Cardiac septum (tissue), 1 donor: ENCODE data around the gene AMPD2. TPM values are rescaled to one million over a fixed set of nuclear protein-coding genes. Genes with fewer than 3 reads are reported as not detected.
"Not testable (repeated sequence)": the region's sequence is repeated elsewhere in the genome, so short reads cannot be mapped to it uniquely, and the experiment has no call there.

Source experiments
- DNase-seq: peaks from one replicate; pipeline ENCODE4 v3.0.0-alpha.2; 2020; ENCODE audit warnings: low spot score
- intact Hi-C: fragments of 100-400 bp; cut with DNase I; formaldehyde crosslinking; loops from one replicate; pipeline ENCODE4 v1.14.0; 2022
- total RNA-seq: library from RNA; stranded (reverse); fragmentation: NEBNext Ultra II Directional; extraction: Animal tissue kit (Norgen Biotek cat#: 25700); gene quantifications from one replicate; pipeline ENCODE4 v1.2.1, GENCODE V29; 2021
- donor health status: DM: no; HTN: no; CAD: no.

AMPD2 gene
- total RNA-seq, 1 donor from 2014 or later, result 16.7 TPM

DNA sequence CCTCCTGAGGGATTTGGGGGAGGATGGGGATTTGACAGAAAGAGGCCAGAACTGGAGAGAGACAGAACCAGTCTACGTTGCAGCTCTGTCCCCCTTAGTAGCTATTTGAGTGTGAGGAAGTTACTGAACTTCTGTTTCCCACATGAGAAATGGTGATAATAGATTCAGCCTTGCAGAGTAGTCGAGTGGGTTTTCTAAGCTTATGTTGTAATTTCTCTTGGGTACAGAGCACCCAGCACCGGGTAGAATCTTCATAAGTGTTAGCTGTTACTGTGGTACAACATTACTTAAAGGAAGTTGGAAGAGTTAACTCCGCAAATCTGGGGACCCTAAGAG, 41.0 kb downstream of the AMPD2 start:
- intact Hi-C loops, DNase-seq: not testable (repeated sequence)

DNA sequence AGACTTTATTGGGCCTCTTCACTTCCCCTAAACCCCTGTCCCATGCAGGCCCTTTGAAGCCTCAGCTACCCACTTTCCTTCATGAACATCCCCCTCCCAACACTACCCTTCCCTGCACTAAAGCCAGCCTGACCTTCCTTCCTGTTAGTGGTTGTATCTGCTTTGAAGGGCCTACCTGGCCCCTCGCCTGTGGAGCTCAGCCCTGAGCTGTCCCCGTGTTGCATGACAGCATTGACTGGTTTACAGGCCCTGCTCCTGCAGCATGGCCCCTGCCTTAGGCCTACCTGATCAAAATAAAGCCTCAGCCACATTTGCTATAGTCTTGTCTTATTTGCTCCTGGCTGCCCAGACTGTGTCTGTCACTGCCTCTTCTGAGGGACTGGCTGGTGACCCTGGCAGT, 41.8 kb downstream of the AMPD2 start:
- intact Hi-C loops, result no loop called here
- no peak for DNase-seq

DNA sequence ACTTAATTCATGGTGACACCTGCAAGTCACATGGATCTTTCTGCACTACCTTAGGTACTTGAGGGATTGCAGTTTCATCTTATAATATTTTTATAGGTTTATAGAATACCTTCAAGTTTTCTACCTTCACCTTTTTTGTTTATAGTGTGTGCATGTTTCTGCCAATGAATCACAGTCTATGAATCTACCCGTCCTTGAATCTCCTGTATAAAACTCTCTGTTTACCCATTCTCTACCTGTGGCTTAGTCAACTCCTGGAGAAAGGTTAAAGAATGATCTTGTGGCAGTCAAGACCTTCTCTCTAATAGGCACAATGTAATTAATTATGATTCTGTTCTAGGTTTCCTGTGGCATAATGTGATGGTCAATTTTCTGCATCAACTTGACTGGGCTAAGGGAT, 45.0 kb downstream of the AMPD2 start:
- DNase-seq, result no peak
- intact Hi-C loops, result no loop called here

DNA sequence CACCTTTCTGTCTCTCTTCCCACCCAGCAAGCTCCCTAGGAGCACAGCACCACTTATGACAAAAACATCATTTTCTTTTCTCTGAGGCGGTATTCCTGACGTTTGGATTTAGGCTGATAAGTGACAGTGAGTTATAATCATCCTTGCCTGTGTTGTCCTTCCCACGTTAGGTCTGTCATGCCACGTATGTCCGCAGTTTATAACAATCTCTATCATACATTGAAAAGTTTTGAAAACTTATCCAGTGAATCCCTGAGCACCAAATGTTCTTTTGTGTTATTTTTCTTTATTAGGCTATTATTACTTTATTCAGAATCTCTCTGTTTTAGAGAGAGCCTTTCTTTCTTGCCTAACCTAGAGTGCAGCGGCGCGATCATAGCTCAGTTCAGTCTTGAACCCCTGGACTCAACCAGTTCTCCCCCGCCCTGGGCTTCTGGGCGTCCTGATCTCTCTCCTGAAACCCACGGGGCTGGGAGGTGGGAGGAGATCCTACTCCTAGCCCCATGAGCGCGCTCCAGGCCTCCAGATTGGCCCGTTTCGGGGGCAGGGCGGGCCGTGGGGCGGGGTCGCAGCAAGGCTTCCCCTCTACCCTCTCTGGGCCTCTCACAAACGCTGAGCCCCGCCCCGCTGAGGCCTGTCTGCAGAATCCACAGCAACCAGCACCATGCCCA, 48.0 kb downstream of the AMPD2 start, which contains the start of gene GSTM2:
Gene GSTM2 (plus strand): TSS at position 606 of the 671 bp plus-strand sequence. CDS start 59 bp downstream, at position 665.
- peak; percentile 96 for DNase-seq
- intact Hi-C loops, result no loop called here

DNA sequence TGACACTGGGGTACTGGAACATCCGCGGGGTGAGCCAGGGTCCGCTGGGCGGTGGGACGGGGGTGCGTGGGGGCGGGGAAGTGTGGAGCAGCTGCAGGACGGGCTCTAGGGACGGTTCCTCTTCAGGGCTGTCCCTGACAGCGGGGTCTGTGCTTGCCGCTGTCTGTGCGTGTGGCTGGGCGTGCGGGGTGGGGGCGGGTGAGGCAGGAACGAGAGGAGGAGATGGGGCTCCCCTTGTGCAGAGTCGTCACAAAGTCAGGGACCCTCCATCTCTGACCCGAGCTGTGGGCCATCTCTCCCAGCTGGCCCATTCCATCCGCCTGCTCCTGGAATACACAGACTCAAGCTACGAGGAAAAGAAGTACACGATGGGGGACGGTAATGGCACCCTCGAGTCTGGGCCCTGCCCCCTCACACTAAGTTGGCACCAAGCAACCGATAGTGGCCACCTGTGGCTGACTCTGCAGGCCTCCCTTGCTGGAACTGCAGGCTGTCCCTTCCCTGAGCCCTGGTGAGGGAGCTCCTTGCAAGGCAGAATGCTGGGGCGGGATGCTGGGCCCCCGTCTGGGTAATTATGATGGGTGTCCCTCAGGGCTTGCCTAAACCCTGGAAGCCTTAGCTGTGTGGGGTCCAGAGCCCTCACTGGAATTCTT, 48.6 kb downstream of the AMPD2 start:
- no peak for DNase-seq
- intact Hi-C loops, result no loop called here

DNA sequence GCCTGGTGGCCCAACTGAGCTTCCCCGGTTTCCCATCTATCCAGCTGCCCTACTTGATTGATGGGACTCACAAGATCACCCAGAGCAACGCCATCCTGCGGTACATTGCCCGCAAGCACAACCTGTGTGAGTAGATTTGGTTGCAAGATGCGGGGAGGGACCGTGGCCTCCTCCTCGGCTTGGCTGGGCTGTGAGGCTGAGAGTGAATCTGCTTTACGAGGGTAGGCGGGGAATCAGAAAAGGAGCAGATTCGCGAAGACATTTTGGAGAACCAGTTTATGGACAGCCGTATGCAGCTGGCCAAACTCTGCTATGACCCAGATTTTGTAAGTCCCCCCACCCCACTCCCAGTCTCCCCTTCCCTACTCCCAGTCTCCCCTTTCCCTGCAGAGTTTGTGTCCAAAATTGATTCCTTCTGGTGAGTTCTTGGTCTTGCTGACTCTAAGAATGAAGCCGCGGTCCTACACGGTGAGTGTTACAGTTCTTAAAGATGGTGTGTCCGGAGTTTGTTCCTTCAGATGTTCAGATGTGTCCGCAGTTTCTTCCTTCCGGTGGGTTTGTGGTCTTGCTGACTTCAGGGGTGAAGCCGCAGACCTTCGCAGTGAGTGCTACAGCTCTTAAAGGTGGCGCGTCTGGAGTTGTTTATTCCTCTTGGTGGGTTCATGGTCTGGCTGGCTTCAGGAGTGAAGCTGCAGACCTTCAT, 49.8 kb downstream of the AMPD2 start:
- no peak for DNase-seq
- intact Hi-C loops, result no loop called here

DNA sequence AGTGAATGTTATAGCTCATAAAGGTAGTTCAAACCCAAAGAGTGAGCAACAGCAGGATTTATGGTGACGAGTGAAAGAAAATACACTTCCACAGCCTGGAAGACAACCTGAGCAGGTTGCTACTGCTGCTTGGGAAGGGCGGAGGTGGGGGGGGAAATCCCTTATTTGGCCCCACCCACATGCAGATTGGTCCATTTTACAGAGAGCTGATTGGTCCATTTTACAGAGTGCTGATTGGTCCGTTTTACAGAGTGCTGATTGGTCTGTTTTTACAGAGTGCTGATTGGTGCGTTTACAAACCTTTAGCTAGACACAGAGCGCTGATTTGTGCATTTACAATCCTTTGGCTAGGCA, 50.3 kb downstream of the AMPD2 start:
- DNase-seq, intact Hi-C loops: not testable (repeated sequence)

DNA sequence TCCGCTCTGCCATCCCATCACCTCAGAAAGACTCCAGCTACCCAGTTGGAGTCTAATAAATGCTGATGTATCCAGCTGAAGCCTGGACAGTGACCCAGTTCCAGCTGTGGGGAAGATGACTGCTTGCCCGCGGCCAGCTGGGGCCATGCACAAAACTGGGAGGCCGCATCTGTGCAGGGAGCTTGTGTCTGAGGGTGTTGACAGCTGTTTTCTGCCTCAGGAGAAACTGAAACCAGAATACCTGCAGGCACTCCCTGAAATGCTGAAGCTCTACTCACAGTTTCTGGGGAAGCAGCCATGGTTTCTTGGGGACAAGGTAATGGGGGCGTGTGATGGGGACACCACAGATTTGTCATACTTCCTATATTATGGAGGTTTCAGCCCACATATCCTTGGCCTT, 51.4 kb downstream of the AMPD2 start:
- intact Hi-C loops, result no loop called here

DNA sequence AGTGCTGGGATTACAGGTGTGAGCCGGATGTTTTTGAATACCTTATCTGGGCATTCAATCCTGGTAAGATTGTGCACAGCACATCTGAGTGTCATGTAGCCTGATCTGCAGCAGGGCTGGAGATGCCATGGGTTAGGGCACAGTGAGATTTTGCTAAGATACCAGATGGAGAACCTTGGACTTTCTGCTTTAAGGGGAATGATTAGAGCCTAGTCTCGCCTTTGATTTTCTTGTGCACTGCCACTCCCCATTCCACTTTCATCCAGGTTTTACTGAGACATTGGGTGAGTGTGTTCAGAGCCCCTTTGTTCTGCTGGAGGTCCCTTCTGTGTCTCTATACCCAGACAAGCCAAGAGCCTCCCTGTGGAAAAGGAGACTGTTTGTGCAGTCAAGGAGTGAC, 54.2 kb downstream of the AMPD2 start:
- intact Hi-C loops, DNase-seq: not testable (repeated sequence)

More for the DNA sequence above, 51.4 kb downstream of the AMPD2 start:
- no peak for DNase-seq

DNA sequence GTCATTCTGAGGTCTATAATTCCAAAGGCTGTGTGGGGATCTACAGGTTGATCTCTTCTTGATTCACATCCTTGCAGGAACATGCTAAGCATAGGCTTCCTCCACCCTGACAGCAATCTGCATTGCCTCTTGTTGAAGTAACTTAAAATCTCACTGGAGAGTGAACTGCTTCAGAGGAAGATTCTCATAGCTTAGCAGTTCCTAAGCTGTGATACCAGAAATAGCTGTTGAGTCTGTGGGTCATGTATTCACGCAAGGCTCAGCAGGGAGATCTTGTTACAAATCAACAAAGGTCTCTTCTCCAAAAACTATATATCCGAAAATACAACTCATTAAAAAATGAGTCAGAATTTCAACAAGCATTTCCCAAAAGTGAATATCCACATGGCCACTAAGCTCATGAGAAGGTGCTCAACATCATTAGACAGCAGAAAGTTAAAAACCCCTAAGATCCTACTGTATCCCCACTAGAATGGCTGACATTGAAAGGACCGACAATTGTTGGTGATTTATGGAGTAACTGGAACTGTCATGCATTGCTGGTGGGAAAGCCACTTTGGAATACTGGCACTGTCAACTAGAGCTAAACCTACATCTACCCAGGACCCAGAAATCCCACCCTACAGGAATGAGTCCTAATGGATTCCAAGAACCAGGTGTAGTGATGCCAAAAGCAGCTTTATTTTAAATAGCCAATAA, 57.2 kb downstream of the AMPD2 start:
- intact Hi-C loops, DNase-seq: not testable (repeated sequence)

DNA sequence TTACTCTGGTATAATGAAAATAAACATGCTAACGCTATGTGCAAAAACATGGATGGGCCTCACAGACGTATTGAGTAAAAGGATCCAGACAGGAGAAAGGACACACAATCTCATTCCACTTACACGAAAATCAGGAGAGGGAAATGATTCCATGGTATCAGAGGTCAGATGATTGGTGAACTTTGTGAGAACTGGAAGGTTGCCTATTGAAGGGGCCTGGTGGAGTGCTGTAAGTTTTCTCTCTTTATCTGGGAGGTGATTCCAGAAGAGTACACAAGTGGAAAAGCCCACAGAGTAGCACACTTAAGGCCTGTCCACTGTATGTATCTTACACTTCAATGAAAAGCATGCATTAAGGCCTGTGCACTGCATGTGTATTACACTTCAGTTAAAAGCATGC, 57.8 kb downstream of the AMPD2 start:
- no peak for DNase-seq
- intact Hi-C loops, result no loop called here

DNA sequence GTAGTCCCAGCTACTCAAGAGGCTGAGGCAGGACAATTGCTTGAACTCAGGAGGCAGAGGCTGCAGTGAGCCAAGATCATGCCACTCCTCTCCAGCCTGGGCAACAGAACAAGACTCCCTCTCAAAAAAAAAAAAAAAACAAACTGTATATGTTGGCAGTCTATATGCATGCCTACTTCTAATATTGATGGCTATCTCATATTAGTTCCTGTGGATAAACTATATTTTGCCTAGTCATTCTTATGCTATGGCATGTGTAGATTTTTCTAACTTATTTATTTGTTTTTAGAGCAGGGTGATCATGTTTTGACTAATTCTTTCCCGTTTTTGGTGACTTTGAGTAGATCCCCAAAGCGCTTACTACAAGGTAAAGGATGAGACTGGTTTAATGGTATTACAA, 59.0 kb downstream of the AMPD2 start:
- DNase-seq, intact Hi-C loops: not testable (repeated sequence)

Other genes with a start within 250 kb of the AMPD2 start
- 184 TPM for gene SORT1, start 221.9 kb upstream of the AMPD2 start, total RNA-seq
- 60.7 TPM for gene PSMA5, start 193.4 kb upstream of the AMPD2 start, total RNA-seq
- gene SYPL2, start 153.3 kb upstream of the AMPD2 start, total RNA-seq, result 28.9 TPM
- gene ATXN7L2, start 135.9 kb upstream of the AMPD2 start, total RNA-seq, result 3.8 TPM
- 5.5 TPM for gene CYB561D1, start 125.7 kb upstream of the AMPD2 start, total RNA-seq
- 13.8 TPM for gene AMIGO1, start 110.1 kb upstream of the AMPD2 start, total RNA-seq
- gene GPR61, start 80.0 kb upstream of the AMPD2 start, total RNA-seq, result 0.13 TPM
- 3.9 TPM for gene GNAI3, start 71.2 kb upstream of the AMPD2 start, total RNA-seq
- not detected for gene GNAT2, start 221 bp upstream of the AMPD2 start, total RNA-seq
- gene GSTM4, start 36.3 kb downstream of the AMPD2 start, total RNA-seq, result 33.0 TPM
- gene GSTM2, start 48.2 kb downstream of the AMPD2 start, total RNA-seq, result 43.5 TPM
- 44.1 TPM for gene GSTM1, start 68.0 kb downstream of the AMPD2 start, total RNA-seq
- 2.6 TPM for gene GSTM5, start 92.4 kb downstream of the AMPD2 start, total RNA-seq
- 93.2 TPM for gene GSTM3, start 121.2 kb downstream of the AMPD2 start, total RNA-seq
- gene EPS8L3, start 144.1 kb downstream of the AMPD2 start, total RNA-seq, result not detected